ENCODE measurements around the gene EGFL7.

Gene EGFL7

DNA sequence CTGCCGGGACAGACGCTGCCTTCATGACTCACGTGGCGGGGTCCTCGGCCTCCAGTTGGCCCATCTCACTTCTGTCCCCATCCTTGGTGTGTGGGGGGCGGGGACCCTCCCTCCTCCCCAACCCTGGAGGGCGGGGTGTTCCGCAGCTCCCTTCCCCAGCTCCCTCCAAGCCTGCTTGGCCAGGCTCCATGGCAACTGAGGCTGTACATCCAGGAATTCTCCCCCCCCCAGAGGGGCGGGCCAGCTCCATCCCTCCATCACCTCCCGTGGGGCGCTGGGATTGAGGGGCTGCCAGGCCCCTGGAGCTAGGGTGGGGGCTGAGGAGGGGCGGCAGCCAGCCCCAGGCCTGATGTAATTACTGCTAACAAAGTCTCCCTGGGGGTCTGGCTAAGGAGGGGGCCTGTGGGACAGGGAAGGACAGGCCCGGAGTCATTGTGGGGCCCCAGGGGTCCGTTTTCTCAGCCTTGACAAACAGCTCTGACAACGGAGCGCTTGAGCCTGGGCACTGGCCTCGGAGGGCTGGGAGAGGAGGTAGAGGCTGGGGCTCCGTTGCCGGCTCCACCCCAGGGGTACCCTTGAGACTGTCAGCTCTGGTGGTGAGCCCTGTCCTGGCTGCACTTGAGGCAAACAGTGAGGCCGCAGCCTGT, 57.7 kb downstream of the EGFL7 start:
- TF ChIP-seq CTCF (IDR thresholded peaks at IDR 0.05), result no peak

- TF ChIP-seq CTCF (IDR thresholded peaks at IDR 0.05), result no peak
These were observed 58.2 kb downstream of the EGFL7 start for GRCh38 chr9:136720898-136721338.

- TF ChIP-seq CTCF (IDR thresholded peaks at IDR 0.05), result no peak
These were observed 58.8 kb downstream of the EGFL7 start for GRCh38 chr9:136721339-136722092.
